K562 (cell line): ENCODE results near the gene SCGB3A2. TPM values are rescaled to one million over a fixed set of nuclear protein-coding genes. Genes with fewer than 3 reads are reported as not detected.

ENCODE experiments used
- ATAC-seq: fragments of 200-7000 bp; cut with Tn5 transposase; 3 replicates; pipeline ENCODE4 v1.9.1; 2020; ENCODE audit warnings: moderate library complexity
- BruUV-seq: library from RNA; stranded (reverse); fragments of 400-500 nt; replicated peaks from 2 replicates; lab custom pipeline; 2021; lab: Mats Ljungman, UMichigan
- CTCF ChIA-PET: fragments of 300-600 bp; formaldehyde crosslinking; extraction: SDS; loops from one replicate; lab custom pipeline; 2021; ENCODE audit warnings: low intra/inter-chr PET ratio; lab: Yijun Ruan, JAX
- POLR2A ChIA-PET: fragments of 300-600, 350-650 bp; sonication (Branson Sonifier 250); formaldehyde crosslinking; extraction: SDS; loops from one replicate; lab custom pipeline; 2021; ENCODE audit warnings: antibody characterized with exemption, inconsistent platforms; lab: Yijun Ruan, JAX
- DNase-seq, 4 experiments: peaks; one replicate each; pipeline versions ENCODE4 v3.0.0 to v3.0.0-alpha.2; 2011 to 2018; ENCODE audit warnings: low spot score in 3 of 4, mixed read lengths in 3 of 4; ENCODE audit errors: extremely low read depth in 1 of 4
- FAIRE-seq: peaks from 2 replicates; lab custom pipeline; 2011; peaks lifted over from hg19 to GRCh38; lab: Jason Lieb, UNC
- H2AFZ ChIP-seq: 2 replicates; pipeline ENCODE4 v1.6.0; 2011; ENCODE audit warnings: low read depth, low read length, control low read depth, inconsistent platforms
- H3K27ac ChIP-seq: fragments of 200-600 bp; 3 replicates; pipeline ENCODE4 v1.8.0; 2011; ENCODE audit warnings: low read depth, mild to moderate bottlenecking, control low read depth, inconsistent platforms, low read length, moderate library complexity, mixed read lengths; ENCODE audit errors: extremely low read depth
- H3K27me3 ChIP-seq, 2 experiments: fragments of 300-600 bp in 1 of 2; 2 replicates in 1 of 2; 3 replicates in 1 of 2; pipeline versions ENCODE4 v1.6.0 to v1.8.0; 2011; ENCODE audit warnings: inconsistent platforms in 2 of 2, low read length in 2 of 2, mild to moderate bottlenecking in 1 of 2, mixed read lengths in 1 of 2, moderate library complexity in 1 of 2; ENCODE audit not compliant: control insufficient read depth in 2 of 2, insufficient read depth in 2 of 2
- H3K36me3 ChIP-seq: fragments of 300-600 bp; 3 replicates; pipeline ENCODE4 v1.8.0; 2011; ENCODE audit warnings: mild to moderate bottlenecking, low read length, inconsistent platforms; ENCODE audit not compliant: control insufficient read depth, insufficient read depth
- H3K4me1 ChIP-seq, 2 experiments: fragments of 200-600 bp in 1 of 2; replicated peaks in 1 of 2; 2 replicates in 1 of 2; 3 replicates in 1 of 2; pipeline versions ENCODE4 v1.5.1 to v1.8.0; 2011; ENCODE audit warnings: inconsistent platforms in 2 of 2, low read length in 2 of 2, mild to moderate bottlenecking in 1 of 2, mixed read lengths in 1 of 2, moderate library complexity in 1 of 2; ENCODE audit not compliant: control insufficient read depth in 2 of 2, insufficient read depth in 2 of 2
- H3K4me2 ChIP-seq: 2 replicates; pipeline ENCODE4 v1.6.1; 2011; ENCODE audit warnings: low read length, control low read depth, inconsistent platforms, mixed read lengths; ENCODE audit not compliant: insufficient read depth
- H3K4me3 ChIP-seq: fragments of 200-600 bp; sonication (generic), shearing (Covaris generic); 2 replicates; pipeline ENCODE4 v1.5.1; 2016; ENCODE audit warnings: control low read depth, inconsistent platforms
- H3K79me2 ChIP-seq: fragments of 200-600 bp; 3 replicates; pipeline ENCODE4 v1.8.0; 2011; ENCODE audit warnings: low read length, inconsistent platforms; ENCODE audit not compliant: control insufficient read depth, insufficient read depth
- H3K9ac ChIP-seq, 2 experiments: 2 replicates each; pipeline versions ENCODE4 v1.6.0 to v1.6.1; 2011; ENCODE audit warnings: low read depth in 2 of 2, low read length in 2 of 2, control low read depth in 1 of 2, inconsistent platforms in 1 of 2, mild to moderate bottlenecking in 1 of 2, mixed read lengths in 1 of 2; ENCODE audit not compliant: insufficient read depth in 1 of 2
- H3K9me1 ChIP-seq: one replicate; pipeline ENCODE4 v1.6.0; 2011; ENCODE audit warnings: inconsistent platforms, mild to moderate bottlenecking, low read length, moderate library complexity; ENCODE audit not compliant: control insufficient read depth, insufficient read depth
- H3K9me3 ChIP-seq: replicated peaks from 2 replicates; pipeline ENCODE4 v1.5.1; 2011; ENCODE audit warnings: low read depth, low read length, inconsistent platforms; ENCODE audit not compliant: control insufficient read depth, insufficient read depth
- H4K20me1 ChIP-seq: replicated peaks from 2 replicates; pipeline ENCODE4 v1.6.1; 2011; ENCODE audit warnings: low read length, inconsistent platforms, mixed read lengths; ENCODE audit not compliant: control insufficient read depth, insufficient read depth
- HNRNPUL1 ChIP-seq: fragments of 200-400 bp; formaldehyde crosslinking; IDR thresholded peaks from 2 replicates; pipeline ENCODE4 v1.6.1; 2017; ENCODE audit warnings: low read length
- RAD21 ChIP-seq, 2 experiments: fragments of 250-450 bp in 1 of 2; fragments of 450-650 bp in 1 of 2; sonication (Bioruptor Pico) in 1 of 2; formaldehyde crosslinking in 1 of 2; IDR thresholded peaks in 1 of 2; conservative IDR thresholded peaks in 1 of 2; 2 replicates each; pipeline versions ENCODE4 v1.4.0 to v1.8.0; 2020 to 2022; ENCODE audit warnings: mild to moderate bottlenecking in 2 of 2, moderate library complexity in 1 of 2
- RBM39 ChIP-seq: fragments of 200-400 bp; formaldehyde crosslinking; optimal IDR thresholded peaks from 2 replicates; pipeline ENCODE3; 2018; ENCODE audit warnings: low read depth, low read length
- SNRNP70 ChIP-seq: fragments of 200-400 bp; formaldehyde crosslinking; optimal IDR thresholded peaks from 2 replicates; pipeline ENCODE3; 2017; ENCODE audit warnings: low read depth, low read length
- SPI1 ChIP-seq: IDR thresholded peaks from 2 replicates; pipeline ENCODE4 v1.6.1; 2011; ENCODE audit warnings: low read depth, low read length, control low read depth, borderline replicate concordance
- XRCC3 ChIP-seq: fragments of 450-650 bp; IDR thresholded peaks from 2 replicates; pipeline ENCODE4 v1.6.1; 2017; ENCODE audit warnings: mild to moderate bottlenecking, moderate library complexity
- ZNF212 ChIP-seq: fragments of 450-650 bp; formaldehyde crosslinking; IDR thresholded peaks from 2 replicates; pipeline ENCODE4 v1.4.0; 2020; ENCODE audit warnings: mild to moderate bottlenecking
- ZNF79 ChIP-seq: fragments of 250-450 bp; sonication (Bioruptor Pico); IDR thresholded peaks from 2 replicates; pipeline ENCODE4 v1.4.0; 2020; ENCODE audit warnings: low read depth, mild to moderate bottlenecking, moderate library complexity
- whole genome bisulfite sequencing: fragments of 100-300 bp; shearing (Covaris generic); methylation state at CpG from one replicate; pipeline ENCODE4 v1.1.6; 2016; ENCODE audit warnings: low coverage, mixed read lengths; ENCODE audit not compliant: insufficient coverage; ENCODE audit errors: missing lambda C conversion rate; 5-methylcytosine and 5-hydroxymethylcytosine counted together
- in situ Hi-C: fragments of 300-500 bp; cut with MboI; formaldehyde crosslinking; loops from 4 replicates; pipeline ENCODE4 v1.15.0; 2018; ENCODE audit warnings: inconsistent platforms, mixed read lengths
- intact Hi-C: fragments of 100-400 bp; cut with micrococcal nuclease; formaldehyde crosslinking; loops from 2 replicates; pipeline ENCODE4 v1.14.2; 2022
- polyA plus RNA-seq, 8 experiments: library from polyadenylated mRNA; depleted of rRNA in 4 of 8; stranded (reverse) in 5 of 8; unstranded in 3 of 8; fragments of >200 nt; fragmentation: Nextera tagmentation in 2 of 8; fragmentation: Illumina TruSeq in 1 of 8; extraction: Ambion mirVana in 2 of 8; extraction: Trizol in 1 of 8; gene quantifications; 2 replicates each; pipeline versions ENCODE4 v1.2.1 to v1.2.3, GENCODE V29; 2011 to 2014; ENCODE audit warnings: inconsistent platforms in 1 of 8, missing spikeins in 1 of 8
- total RNA-seq, 7 experiments: library from RNA; depleted of rRNA in 6 of 7; stranded (reverse); fragments of >200 nt in 6 of 7; fragmentation: Illumina TruSeq in 2 of 7; extraction: Trizol in 2 of 7; gene quantifications; 2 replicates each; pipeline versions ENCODE4 v1.2.1 to v1.2.3, GENCODE V29; 2011 to 2021; ENCODE audit warnings: low replicate concordance in 1 of 7
- TF ChIP-seq, protein P1 (sequence below): fragments of 250-450 bp; sonication (Bioruptor Pico); IDR thresholded peaks from 2 replicates; pipeline ENCODE4 v1.8.0; 2021; ENCODE audit warnings: borderline replicate concordance, mild to moderate bottlenecking, moderate library complexity; ENCODE audit not compliant: poor library complexity, severe bottlenecking
- TF ChIP-seq, protein P2 (sequence below), 2 experiments: fragments of 450-650 bp; IDR thresholded peaks; 2 replicates each; pipeline ENCODE4 v1.6.1; 2016
- TF ChIP-seq, protein P3 (sequence below): sonication (generic); formaldehyde crosslinking; IDR thresholded peaks from 2 replicates; pipeline ENCODE4 v1.8.0; 2022; ENCODE audit warnings: mild to moderate bottlenecking, missing genetic modification reagents, borderline replicate concordance
- TF ChIP-seq, protein P4 (sequence below), 3 experiments: IDR thresholded peaks in 2 of 3; conservative IDR thresholded peaks in 1 of 3; 2 replicates each; pipeline ENCODE4 v1.5.1; 2011 to 2012; ENCODE audit warnings: low read length in 3 of 3, mild to moderate bottlenecking in 3 of 3, control low read depth in 2 of 3, improper control_type of control experiment in 1 of 3, inconsistent platforms in 1 of 3, low read depth in 1 of 3, mixed read lengths in 1 of 3, moderate library complexity in 1 of 3; ENCODE audit not compliant: insufficient read depth in 2 of 3

SCGB3A2 gene
- total and polyA plus RNA-seq, 9 of the 15 experiments (the other 6 are each of a cell fraction or from before 2014, with no cell fraction given), result 0.35 TPM; not detected in 8

DNA sequence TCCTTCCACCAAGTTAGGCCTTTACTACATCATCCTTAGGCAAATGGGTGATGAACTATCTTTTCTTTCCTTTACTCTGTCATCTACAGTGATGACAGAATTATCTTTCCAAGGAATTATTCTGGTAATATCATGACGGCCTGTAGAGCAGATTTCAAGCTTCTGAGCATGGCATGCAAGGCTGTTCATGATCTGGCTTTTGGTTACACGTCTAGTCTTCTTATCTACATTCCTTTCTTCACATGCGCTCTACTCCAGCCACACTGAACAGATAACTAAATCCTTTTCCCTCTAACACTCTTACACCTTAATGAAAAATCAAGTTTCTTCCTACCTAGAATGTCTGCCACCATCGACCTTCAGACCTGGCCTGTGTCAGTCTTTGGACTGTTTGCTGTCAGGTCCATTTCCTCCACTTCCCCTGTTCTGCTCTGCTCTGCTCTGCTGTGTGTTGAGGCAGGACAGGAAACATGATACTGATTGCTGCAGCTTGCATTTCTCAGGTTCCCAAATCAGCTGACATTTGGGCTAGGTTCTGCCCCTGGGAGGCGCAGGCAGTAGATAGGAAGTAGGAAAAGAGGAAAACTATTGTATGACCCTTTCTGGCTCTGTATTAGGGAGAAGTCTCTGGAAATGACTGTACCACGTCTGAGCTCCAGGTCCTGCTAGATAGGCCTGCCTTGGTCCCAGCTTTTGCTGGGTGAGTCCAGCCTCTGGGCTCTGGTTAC, 4.2 kb downstream of the SCGB3A2 start (continued):
- TF ChIP-seq, protein P1, sequence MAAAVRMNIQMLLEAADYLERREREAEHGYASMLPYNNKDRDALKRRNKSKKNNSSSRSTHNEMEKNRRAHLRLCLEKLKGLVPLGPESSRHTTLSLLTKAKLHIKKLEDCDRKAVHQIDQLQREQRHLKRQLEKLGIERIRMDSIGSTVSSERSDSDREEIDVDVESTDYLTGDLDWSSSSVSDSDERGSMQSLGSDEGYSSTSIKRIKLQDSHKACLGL (CRISPR knock-in tag), result no peak
- no peak for TF ChIP-seq RBM39
- no peak for TF ChIP-seq ZNF212 (CRISPR knock-in tag)

DNA sequence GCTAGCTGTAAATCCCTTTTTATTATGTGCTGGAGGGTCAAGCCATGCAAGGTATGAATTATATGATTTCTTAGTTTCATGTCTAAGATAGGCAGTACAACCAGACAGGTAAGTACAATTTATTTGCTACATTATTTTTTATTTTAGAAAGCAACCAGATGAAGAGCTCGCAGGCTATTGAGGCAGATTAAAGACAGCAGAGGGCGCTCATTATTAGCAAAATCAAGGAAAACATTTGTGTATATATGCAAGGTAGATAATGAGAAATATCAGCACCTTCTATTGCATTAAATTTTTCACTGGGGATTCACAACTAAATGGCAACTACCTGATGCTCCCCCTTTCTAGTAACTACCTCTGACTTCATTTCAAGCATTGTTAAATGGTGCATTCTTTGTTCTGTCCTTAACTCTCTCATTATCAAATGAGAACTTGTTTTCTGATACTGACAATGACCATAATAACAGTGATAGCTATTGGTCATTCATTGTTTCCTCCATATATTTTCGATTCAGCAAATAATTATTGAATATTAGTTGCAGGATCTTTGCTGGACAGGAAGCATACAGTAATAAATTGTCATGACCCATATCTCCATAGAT, 8.6 kb downstream of the SCGB3A2 start:
- CTCF ChIA-PET, result interaction anchor here (2.1 kb wide), 1 partner anchor 843 kb away, joined by 13 read pairs; no protein-coding TSS in a partner anchor
- H3K9me3 ChIP-seq, result no peaks in the 10 kb centered on the region; the same call in 1 of the 2 replicates
- H4K20me1 ChIP-seq, result no peaks in the 10 kb centered on the region
- H3K9ac ChIP-seq, result no peak overlapping the region
- in situ Hi-C loops (no loop called here), intact Hi-C loops (loop anchor here (10.0 kb wide), 2 partner anchors 468 to 848 kb away; no protein-coding TSS in a partner anchor)
- H3K79me2 ChIP-seq, result no peaks in the 10 kb centered on the region
- no peak overlapping the region for H3K4me2 ChIP-seq
- no peaks in the 10 kb centered on the region for H3K27me3 ChIP-seq
- no peaks in the 10 kb centered on the region for H3K36me3 ChIP-seq
- H3K4me1 ChIP-seq, result no peaks in the 10 kb centered on the region
- no TSS peak for BruUV-seq
- no peak overlapping the region for H3K4me3 ChIP-seq
- no peak overlapping the region for H3K27ac ChIP-seq
- no peaks in the 10 kb centered on the region for H3K9me1 ChIP-seq
- POLR2A ChIA-PET, result no interaction called here
- H2AFZ ChIP-seq, result no peak overlapping the region
- DNase-seq (peak in 1 of 4 experiments; percentile 19), FAIRE-seq (no peak), ATAC-seq (0 out of 3 replicates have a peak, but pooled peaks have one; percentile 39)
- WGBS, result 2% methylated on average over 3 of the region's 3 CpGs
- TF ChIP-seq, protein P2, sequence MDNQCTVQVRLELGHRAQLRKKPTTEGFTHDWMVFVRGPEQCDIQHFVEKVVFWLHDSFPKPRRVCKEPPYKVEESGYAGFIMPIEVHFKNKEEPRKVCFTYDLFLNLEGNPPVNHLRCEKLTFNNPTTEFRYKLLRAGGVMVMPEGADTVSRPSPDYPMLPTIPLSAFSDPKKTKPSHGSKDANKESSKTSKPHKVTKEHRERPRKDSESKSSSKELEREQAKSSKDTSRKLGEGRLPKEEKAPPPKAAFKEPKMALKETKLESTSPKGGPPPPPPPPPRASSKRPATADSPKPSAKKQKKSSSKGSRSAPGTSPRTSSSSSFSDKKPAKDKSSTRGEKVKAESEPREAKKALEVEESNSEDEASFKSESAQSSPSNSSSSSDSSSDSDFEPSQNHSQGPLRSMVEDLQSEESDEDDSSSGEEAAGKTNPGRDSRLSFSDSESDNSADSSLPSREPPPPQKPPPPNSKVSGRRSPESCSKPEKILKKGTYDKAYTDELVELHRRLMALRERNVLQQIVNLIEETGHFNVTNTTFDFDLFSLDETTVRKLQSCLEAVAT (IDR thresholded peaks at IDR 0.05), result no peak
- TF ChIP-seq SPI1 (no peak), HNRNPUL1 (no peak), XRCC3 (no peak), RAD21 (CRISPR knock-in tag; conservative IDR thresholded peaks at IDR 0.05 in 1 of 2, IDR thresholded peaks at IDR 0.05 in 1 of 2) (peak; percentile 48 to 65; a peak in 3 of 4 replicates), SNRNP70 (no peak), ZNF79 (CRISPR knock-in tag) (no peak)
- TF ChIP-seq, protein P3, sequence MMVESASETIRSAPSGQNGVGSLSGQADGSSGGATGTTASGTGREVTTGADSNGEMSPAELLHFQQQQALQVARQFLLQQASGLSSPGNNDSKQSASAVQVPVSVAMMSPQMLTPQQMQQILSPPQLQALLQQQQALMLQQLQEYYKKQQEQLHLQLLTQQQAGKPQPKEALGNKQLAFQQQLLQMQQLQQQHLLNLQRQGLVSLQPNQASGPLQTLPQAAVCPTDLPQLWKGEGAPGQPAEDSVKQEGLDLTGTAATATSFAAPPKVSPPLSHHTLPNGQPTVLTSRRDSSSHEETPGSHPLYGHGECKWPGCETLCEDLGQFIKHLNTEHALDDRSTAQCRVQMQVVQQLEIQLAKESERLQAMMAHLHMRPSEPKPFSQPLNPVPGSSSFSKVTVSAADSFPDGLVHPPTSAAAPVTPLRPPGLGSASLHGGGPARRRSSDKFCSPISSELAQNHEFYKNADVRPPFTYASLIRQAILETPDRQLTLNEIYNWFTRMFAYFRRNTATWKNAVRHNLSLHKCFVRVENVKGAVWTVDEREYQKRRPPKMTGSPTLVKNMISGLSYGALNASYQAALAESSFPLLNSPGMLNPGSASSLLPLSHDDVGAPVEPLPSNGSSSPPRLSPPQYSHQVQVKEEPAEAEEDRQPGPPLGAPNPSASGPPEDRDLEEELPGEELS (CRISPR knock-in tag), result no peak
- TF ChIP-seq, protein P4, sequence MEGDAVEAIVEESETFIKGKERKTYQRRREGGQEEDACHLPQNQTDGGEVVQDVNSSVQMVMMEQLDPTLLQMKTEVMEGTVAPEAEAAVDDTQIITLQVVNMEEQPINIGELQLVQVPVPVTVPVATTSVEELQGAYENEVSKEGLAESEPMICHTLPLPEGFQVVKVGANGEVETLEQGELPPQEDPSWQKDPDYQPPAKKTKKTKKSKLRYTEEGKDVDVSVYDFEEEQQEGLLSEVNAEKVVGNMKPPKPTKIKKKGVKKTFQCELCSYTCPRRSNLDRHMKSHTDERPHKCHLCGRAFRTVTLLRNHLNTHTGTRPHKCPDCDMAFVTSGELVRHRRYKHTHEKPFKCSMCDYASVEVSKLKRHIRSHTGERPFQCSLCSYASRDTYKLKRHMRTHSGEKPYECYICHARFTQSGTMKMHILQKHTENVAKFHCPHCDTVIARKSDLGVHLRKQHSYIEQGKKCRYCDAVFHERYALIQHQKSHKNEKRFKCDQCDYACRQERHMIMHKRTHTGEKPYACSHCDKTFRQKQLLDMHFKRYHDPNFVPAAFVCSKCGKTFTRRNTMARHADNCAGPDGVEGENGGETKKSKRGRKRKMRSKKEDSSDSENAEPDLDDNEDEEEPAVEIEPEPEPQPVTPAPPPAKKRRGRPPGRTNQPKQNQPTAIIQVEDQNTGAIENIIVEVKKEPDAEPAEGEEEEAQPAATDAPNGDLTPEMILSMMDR (IDR thresholded peaks at IDR 0.05 in 2 of 3, conservative IDR thresholded peaks at IDR 0.05 in 1 of 3; ENCODE audit: insufficient read depth in 2 of 3, low read depth in 1 of 3, low read length in 3 of 3), result peak in 1 of 3 experiments; percentile 51; a peak in 3 of 6 replicates
